NOMO-1 (cell line): ENCODE data around the gene TCEAL3.
"Not testable (repeated sequence)": the region's sequence is repeated elsewhere in the genome, so short reads cannot be mapped to it uniquely, and the experiment has no call there.

Experiments used
- DNase-seq, 2 experiments: peaks; one replicate each; lab custom pipeline; 2025; ENCODE audit not compliant: unreplicated experiment in 2 of 2; lab: John Stamatoyannopoulos, UW

Gene TCEAL3

GRCh38 chrX:103607364-103608305 lies at the start of gene TCEAL3:
Gene TCEAL3, plus strand, starts transcription at chrX:103607963. Its CDS starts 1,102 bp downstream, at chrX:103609065.
- DNase-seq = no peak

GRCh38 chrX:103560256-103560655 lies 47.5 kb upstream of the TCEAL3 start:
- DNase-seq = no peak

- DNase-seq = no peak
These were observed 45.0 kb upstream of the TCEAL3 start for GRCh38 chrX:103562801-103563200.

- peak; percentile 28 to 47 for DNase-seq
These were observed 42.6 kb upstream of the TCEAL3 start for GRCh38 chrX:103565197-103565596.

- peak in 1 of 2 experiments; percentile 11 for DNase-seq
These were observed 42.0 kb upstream of the TCEAL3 start for GRCh38 chrX:103565752-103566151.

- no peak for DNase-seq
These were observed 36.6 kb upstream of the TCEAL3 start for GRCh38 chrX:103571121-103571520.

GRCh38 chrX:103571726-103572125 lies 36.0 kb upstream of the TCEAL3 start:
- DNase-seq = no peak

- no peak for DNase-seq
These were observed 34.6 kb upstream of the TCEAL3 start for GRCh38 chrX:103573202-103573601.

- DNase-seq = no peak
These were observed 23.2 kb upstream of the TCEAL3 start for GRCh38 chrX:103584596-103584995.

GRCh38 chrX:103585411-103586313 lies 22.1 kb upstream of the TCEAL3 start, which contains the start of gene TCEAL4:
Gene TCEAL4, plus strand, starts transcription at chrX:103585515. Its CDS starts 1,161 bp downstream, at chrX:103586676.
- no peak for DNase-seq

- no peak for DNase-seq
These were observed 21.5 kb upstream of the TCEAL3 start for GRCh38 chrX:103586314-103586646.

GRCh38 chrX:103586659-103587058 lies 21.1 kb upstream of the TCEAL3 start:
- DNase-seq = no peak

GRCh38 chrX:103592295-103592694 lies 15.5 kb upstream of the TCEAL3 start:
- not testable (repeated sequence) for DNase-seq

- not testable (repeated sequence) for DNase-seq
These were observed 12.6 kb upstream of the TCEAL3 start for GRCh38 chrX:103595202-103595601.

- DNase-seq = no peak
These were observed 672 bp downstream of the TCEAL3 start for GRCh38 chrX:103608306-103608963.

GRCh38 chrX:103610282-103610681 lies 2.5 kb downstream of the TCEAL3 start:
- DNase-seq = no peak

- no peak for DNase-seq
These were observed 5.7 kb downstream of the TCEAL3 start for GRCh38 chrX:103613362-103613890.

- DNase-seq = no peak
These were observed 7.2 kb downstream of the TCEAL3 start for GRCh38 chrX:103614999-103615398.

- no peak for DNase-seq
These were observed 8.1 kb downstream of the TCEAL3 start for GRCh38 chrX:103615781-103616371.

- DNase-seq = no peak
These were observed 9.0 kb downstream of the TCEAL3 start for GRCh38 chrX:103616676-103617186.
